B cell (primary cell): ENCODE results near the gene TRMT10B. TPM values are rescaled to one million over a fixed set of nuclear protein-coding genes. Genes with fewer than 3 reads are reported as not detected.

Experiments
- ATAC-seq: fragments of 200-7000 bp; cut with Tn5 transposase; one replicate; pipeline ENCODE4 v1.10.0; 2021; ENCODE audit warnings: low read depth, mild to moderate bottlenecking, moderate number of reproducible peaks, moderate library complexity
- CTCF ChIA-PET: fragments of 350-600 bp; sonication (Branson Sonifier 250); formaldehyde crosslinking; loops from one replicate; lab custom pipeline; 2021; ENCODE audit warnings: antibody characterized with exemption, inconsistent platforms; lab: Charles Lee
- POLR2A ChIA-PET: fragments of 350-600 bp; sonication (Branson Sonifier 250); formaldehyde crosslinking; loops from one replicate; lab custom pipeline; 2021; ENCODE audit warnings: antibody characterized with exemption; lab: Charles Lee
- DNase-seq: peaks from one replicate; pipeline ENCODE4 v3.0.0; 2013
- H2AFZ ChIP-seq: 2 replicates; pipeline ENCODE4 v1.6.1; 2012; ENCODE audit warnings: mild to moderate bottlenecking, low read depth, low read length; ENCODE audit not compliant: insufficient read depth, poor library complexity, severe bottlenecking
- H3K27ac ChIP-seq, 2 donors: 1 replicate in 1 of 2; 2 replicates in 1 of 2; pipeline ENCODE4 v1.5.1; 2012 to 2013; ENCODE audit warnings: low read length in 2 of 2, mild to moderate bottlenecking in 2 of 2, moderate library complexity in 1 of 2
- H3K27me3 ChIP-seq, 4 experiments: fragments of 200-600 bp in 1 of 4; sonication (generic) in 1 of 4; replicated peaks in 1 of 4; 1 replicate in 2 of 4; 2 replicates in 2 of 4; pipeline versions ENCODE4 v1.6.1 to v1.7.0; 2013 to 2016; ENCODE audit warnings: low read length in 3 of 4, mild to moderate bottlenecking in 2 of 4, mixed read lengths in 1 of 4, moderate library complexity in 1 of 4; ENCODE audit not compliant: insufficient read depth in 4 of 4, control insufficient read depth in 3 of 4; ENCODE audit errors: control extremely low read depth in 1 of 4
- H3K36me3 ChIP-seq, 2 experiments: replicated peaks in 1 of 2; 1 replicate in 1 of 2; 2 replicates in 1 of 2; pipeline versions ENCODE4 v1.6.1 to v1.7.1; 2013; ENCODE audit warnings: low read length in 1 of 2; ENCODE audit not compliant: insufficient read depth in 2 of 2, control insufficient read depth in 1 of 2; ENCODE audit errors: control extremely low read depth in 1 of 2, extremely low read depth in 1 of 2
- H3K4me1 ChIP-seq, 2 donors: fragments of 200-600 bp in 1 of 2; sonication (generic) in 1 of 2; 1 replicate in 1 of 2; 2 replicates in 1 of 2; pipeline versions ENCODE4 v1.5.1 to v1.6.1; 2013 to 2017; ENCODE audit warnings: low read length in 2 of 2; ENCODE audit not compliant: control insufficient read depth in 2 of 2, insufficient read depth in 2 of 2
- H3K4me2 ChIP-seq: replicated peaks from 2 replicates; pipeline ENCODE3; 2012; ENCODE audit warnings: mild to moderate bottlenecking, low read depth, low read length; ENCODE audit not compliant: poor library complexity, severe bottlenecking
- H3K4me3 ChIP-seq, 5 experiments: fragments of 200-600 bp in 1 of 5; sonication (generic) in 1 of 5; 1 replicate in 3 of 5; 2 replicates in 2 of 5; pipeline versions ENCODE4 v1.5.1 to v1.7.0; 2011 to 2016; ENCODE audit warnings: low read length in 4 of 5, mild to moderate bottlenecking in 4 of 5, low read depth in 2 of 5, control low read depth in 1 of 5, moderate library complexity in 1 of 5; ENCODE audit not compliant: insufficient read depth in 1 of 5; ENCODE audit errors: control extremely low read depth in 1 of 5, extremely low read depth in 1 of 5
- H3K79me2 ChIP-seq: fragments of 200-600 bp; sonication (generic); one replicate; pipeline ENCODE4 v1.6.0; 2016; ENCODE audit warnings: low read length; ENCODE audit not compliant: control insufficient read depth, insufficient read depth
- H3K9ac ChIP-seq: fragments of 200-600 bp; sonication (generic); 2 replicates; pipeline ENCODE4 v1.6.1; 2017; ENCODE audit warnings: mild to moderate bottlenecking, low read length, moderate library complexity
- H3K9me3 ChIP-seq, 3 donors: one replicate each; pipeline versions ENCODE4 v1.6.1 to v1.7.1; 2013; ENCODE audit warnings: low read length in 2 of 3; ENCODE audit not compliant: control insufficient read depth in 2 of 3, insufficient read depth in 1 of 3; ENCODE audit errors: control extremely low read depth in 1 of 3
- H4K20me1 ChIP-seq: 2 replicates; pipeline ENCODE4 v1.6.0; 2012; ENCODE audit warnings: mild to moderate bottlenecking, low read length; ENCODE audit not compliant: insufficient read depth, control insufficient read depth, poor library complexity, severe bottlenecking
- H3K27ac Mint-ChIP-seq: one replicate; pipeline ENCODE4 v1.8.0; 2021; ENCODE audit warnings: mixed read lengths
- H3K27me3 Mint-ChIP-seq: one replicate; pipeline ENCODE4 v1.8.0; 2021; ENCODE audit warnings: mixed read lengths
- H3K4me1 Mint-ChIP-seq: one replicate; pipeline ENCODE4 v1.8.0; 2021; ENCODE audit warnings: mixed read lengths
- H3K4me3 Mint-ChIP-seq: one replicate; pipeline ENCODE4 v1.8.0; 2021; ENCODE audit warnings: mixed read lengths
- H3K9me3 Mint-ChIP-seq: one replicate; pipeline ENCODE4 v1.8.0; 2022; ENCODE audit warnings: mixed read lengths; ENCODE audit not compliant: insufficient read depth
- CTCF ChIP-seq: fragments of 200-600 bp; IDR thresholded peaks from one replicate; pipeline ENCODE4 v1.8.0; 2022; ENCODE audit warnings: antibody characterized with exemption, mild to moderate bottlenecking
- EZH2 ChIP-seq: IDR thresholded peaks from 2 replicates; pipeline ENCODE4 v1.6.1; 2012; ENCODE audit warnings: borderline replicate concordance, low read depth, mild to moderate bottlenecking, moderate library complexity, low read length; ENCODE audit not compliant: insufficient read depth, poor library complexity, severe bottlenecking
- WGBS: methylation state at CpG from one replicate; pipeline ENCODE4 v1.1.5; 2013; ENCODE audit warnings: missing lambda C conversion rate; ENCODE audit not compliant: insufficient coverage; 5-methylcytosine and 5-hydroxymethylcytosine counted together
- intact Hi-C: fragments of 100-400 bp; cut with micrococcal nuclease; formaldehyde crosslinking; loops from one replicate; pipeline ENCODE4 v1.10.0; 2022
- polyA plus RNA-seq: library from polyadenylated mRNA; depleted of rRNA; stranded (reverse); fragments of >200 nt; gene quantifications from 2 replicates; pipeline ENCODE4 v1.2.3, GENCODE V29; 2012
- total RNA-seq, 2 donors: library from RNA; stranded (reverse); fragments of 120-200 nt in 1 of 2; gene quantifications; 1 replicate in 1 of 2; 2 replicates in 1 of 2; pipeline versions ENCODE4 v1.2.3 to v1.2.4, GENCODE V29; 2013 to 2022

Gene TRMT10B
- total and polyA plus RNA-seq, 2 donors (not counting 1 experiment from before 2014, with no cell fraction given) = 18.1 to 27.8 TPM

- DNase-seq (peak; percentile 65), ATAC-seq (peak; percentile 80)
- no peak overlapping the region for H3K4me2 ChIP-seq
- TF ChIP-seq EZH2 = no peak
- peak; percentile 92 for TF ChIP-seq CTCF
- Mint-ChIP-seq H3K9me3 (no peaks in the 10 kb centered on the region), H3K4me1 (no peaks in the 10 kb centered on the region), H3K27me3 (no peaks in the 10 kb centered on the region), H3K27ac (no peak overlapping the region), H3K4me3 (no peak overlapping the region)
- no peak overlapping the region for H3K9ac ChIP-seq
- no peaks in the 10 kb centered on the region for H3K79me2 ChIP-seq
- intact Hi-C loops = loop anchor here (1.0 to 10.0 kb wide), 3 partner anchors 93 to 265 kb away; partner anchors contain the start of gene FRMPD1
- POLR2A ChIA-PET = no interaction called here
- CTCF ChIA-PET = no interaction called here
- no peaks in the 10 kb centered on the region for H4K20me1 ChIP-seq
- no peak overlapping the region for H3K27ac ChIP-seq
- WGBS = 38% methylated on average over 1 of the region's 3 CpGs
- no peaks in the 10 kb centered on the region for H3K36me3 ChIP-seq
- H3K9me3 ChIP-seq = no peaks in the 10 kb centered on the region
- H3K27me3 ChIP-seq = peaks cover 0 to 5% (median 0%) of the 10 kb centered on the region in 4 experiments
- no peak overlapping the region for H2AFZ ChIP-seq
- no peak overlapping the region for H3K4me3 ChIP-seq
- no peaks in the 10 kb centered on the region for H3K4me1 ChIP-seq
These were observed 6.3 kb upstream of the TRMT10B start for GRCh38 chr9:37747271-37747753.

- TF ChIP-seq EZH2 (no peak), CTCF (no peak)
- peaks cover 0 to 5% (median 0%) of the 10 kb centered on the region in 4 experiments for H3K27me3 ChIP-seq
- H3K4me2 ChIP-seq = no peak overlapping the region
- H3K36me3 ChIP-seq = no peaks in the 10 kb centered on the region
- H3K27me3 Mint-ChIP-seq = no peaks in the 10 kb centered on the region
- no peak overlapping the region for H3K4me3 ChIP-seq
- ATAC-seq (no peak), DNase-seq (no peak)
- 90% methylated on average over 5 of the region's 5 CpGs for WGBS
- no peak overlapping the region for H2AFZ ChIP-seq
- H3K4me1 ChIP-seq = peaks cover 6 to 11% of the 10 kb centered on the region in 2 donors
- no peaks in the 10 kb centered on the region for H3K9me3 Mint-ChIP-seq
- H3K4me1 Mint-ChIP-seq = peaks cover 12% of the 10 kb centered on the region
- H3K9ac ChIP-seq = no peak overlapping the region
- POLR2A ChIA-PET = no interaction called here
- no peaks in the 10 kb centered on the region for H4K20me1 ChIP-seq
- no peak overlapping the region for H3K4me3 Mint-ChIP-seq
- H3K9me3 ChIP-seq = peaks cover 0 to 4% (median 0%) of the 10 kb centered on the region in 3 donors
- intact Hi-C loops = loop anchor here (10.0 kb wide), 1 partner anchor 94 kb away; the partner anchor contains the start of gene FRMPD1
- peaks cover 15% of the 10 kb centered on the region for H3K79me2 ChIP-seq
- CTCF ChIA-PET = interaction anchor here (1.2 to 1.4 kb wide), 2 partner anchors 8 to 15 kb away, joined by 3 to 4 read pairs; no protein-coding TSS in a partner anchor
- no peak overlapping the region for H3K27ac Mint-ChIP-seq
- H3K27ac ChIP-seq = no peak overlapping the region
These were observed 4.5 kb upstream of the TRMT10B start for GRCh38 chr9:37749129-37749528.
